GM19397 (cell line): ENCODE data around the gene CCDC73.
"Not testable (repeated sequence)": the region's sequence is repeated elsewhere in the genome, so short reads cannot be mapped to it uniquely, and the experiment has no call there.

Experiments
- ATAC-seq: cut with Tn5 transposase; IDR thresholded peaks from one replicate; pipeline ENCODE4 v1.9.1; 2021; ENCODE audit warnings: mild to moderate bottlenecking, moderate library complexity; ENCODE audit not compliant: unreplicated experiment

CCDC73 gene

GRCh38 chr11:32597921-32598320 is 196.5 kb downstream of the CCDC73 start:
- no peak for ATAC-seq

GRCh38 chr11:32596114-32596513 is 198.3 kb downstream of the CCDC73 start:
- ATAC-seq: not testable (repeated sequence)

- no peak for ATAC-seq
These were observed 200.2 kb downstream of the CCDC73 start for GRCh38 chr11:32594272-32594671.

- no peak for ATAC-seq
These were observed 207.8 kb downstream of the CCDC73 start for GRCh38 chr11:32586576-32587190.

GRCh38 chr11:32584921-32585320 is 209.5 kb downstream of the CCDC73 start:
- ATAC-seq: no peak

- ATAC-seq: peak; percentile 98
These were observed 210.8 kb downstream of the CCDC73 start, which contains the start of gene EIF3M for GRCh38 chr11:32583459-32584271. Gene EIF3M (plus strand): TSS chr11:32583831. CDS start chr11:32583888, 57 bp downstream.

GRCh38 chr11:32581556-32581955 is 212.9 kb downstream of the CCDC73 start:
- ATAC-seq: no peak

GRCh38 chr11:32580967-32581366 is 213.5 kb downstream of the CCDC73 start:
- ATAC-seq: no peak

GRCh38 chr11:32576456-32576855 is 218.0 kb downstream of the CCDC73 start:
- ATAC-seq: no peak

GRCh38 chr11:32575070-32575469 is 219.4 kb downstream of the CCDC73 start:
- no peak for ATAC-seq

GRCh38 chr11:32574421-32574820 is 220.0 kb downstream of the CCDC73 start:
- ATAC-seq: no peak

GRCh38 chr11:32573228-32573627 is 221.2 kb downstream of the CCDC73 start:
- no peak for ATAC-seq

GRCh38 chr11:32571039-32571438 is 223.4 kb downstream of the CCDC73 start:
- no peak for ATAC-seq

- ATAC-seq: no peak
These were observed 225.1 kb downstream of the CCDC73 start for GRCh38 chr11:32569313-32569881.

GRCh38 chr11:32567154-32567553 is 227.3 kb downstream of the CCDC73 start:
- no peak for ATAC-seq

- ATAC-seq: no peak
These were observed 227.9 kb downstream of the CCDC73 start for GRCh38 chr11:32566517-32566916.

- no peak for ATAC-seq
These were observed 230.9 kb downstream of the CCDC73 start for GRCh38 chr11:32563600-32563959.

- ATAC-seq: no peak
These were observed 231.4 kb downstream of the CCDC73 start for GRCh38 chr11:32562839-32563599.

GRCh38 chr11:32561835-32562234 is 232.6 kb downstream of the CCDC73 start:
- no peak for ATAC-seq

- ATAC-seq: no peak
These were observed 238.6 kb downstream of the CCDC73 start for GRCh38 chr11:32555895-32556294.

- ATAC-seq: no peak
These were observed 239.4 kb downstream of the CCDC73 start for GRCh38 chr11:32555091-32555490.
